ENCODE data around the gene EIF4B.

GRCh38 chr12:53010955-53011354, 4.7 kb downstream of the EIF4B start:
- TF ChIP-seq ZNF565 (CRISPR knock-in tag; conservative IDR thresholded peaks at IDR 0.05; ENCODE audit: low read depth) (no peak), ESRRG (CRISPR knock-in tag; IDR thresholded peaks at IDR 0.05) (no peak), ZFP3 (CRISPR knock-in tag; IDR thresholded peaks at IDR 0.05) (no peak), ARNTL (CRISPR knock-in tag; IDR thresholded peaks at IDR 0.05; ENCODE audit: borderline replicate concordance, low read depth) (no peak)
- TF ChIP-seq, protein P1, sequence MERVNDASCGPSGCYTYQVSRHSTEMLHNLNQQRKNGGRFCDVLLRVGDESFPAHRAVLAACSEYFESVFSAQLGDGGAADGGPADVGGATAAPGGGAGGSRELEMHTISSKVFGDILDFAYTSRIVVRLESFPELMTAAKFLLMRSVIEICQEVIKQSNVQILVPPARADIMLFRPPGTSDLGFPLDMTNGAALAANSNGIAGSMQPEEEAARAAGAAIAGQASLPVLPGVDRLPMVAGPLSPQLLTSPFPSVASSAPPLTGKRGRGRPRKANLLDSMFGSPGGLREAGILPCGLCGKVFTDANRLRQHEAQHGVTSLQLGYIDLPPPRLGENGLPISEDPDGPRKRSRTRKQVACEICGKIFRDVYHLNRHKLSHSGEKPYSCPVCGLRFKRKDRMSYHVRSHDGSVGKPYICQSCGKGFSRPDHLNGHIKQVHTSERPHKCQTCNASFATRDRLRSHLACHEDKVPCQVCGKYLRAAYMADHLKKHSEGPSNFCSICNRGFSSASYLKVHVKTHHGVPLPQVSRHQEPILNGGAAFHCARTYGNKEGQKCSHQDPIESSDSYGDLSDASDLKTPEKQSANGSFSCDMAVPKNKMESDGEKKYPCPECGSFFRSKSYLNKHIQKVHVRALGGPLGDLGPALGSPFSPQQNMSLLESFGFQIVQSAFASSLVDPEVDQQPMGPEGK (CRISPR knock-in tag; IDR thresholded peaks at IDR 0.05; ENCODE audit: borderline replicate concordance) = no peak

All from SK-N-SH treated with all-trans-retinoic acid at 6 μM for 48 hours (cell line).